K562 (cell line): ENCODE results near the gene FOXR1. TPM values are rescaled to one million over a fixed set of nuclear protein-coding genes. Genes with fewer than 3 reads are reported as not detected.
A peak's percentile ranks its signal among the peaks of the same experiment; 100 is the strongest.

Source experiments
- AFF4 ChIP-seq: sonication (generic); formaldehyde crosslinking; IDR thresholded peaks from 2 replicates; pipeline ENCODE4 v1.8.0; 2023; ENCODE audit warnings: mild to moderate bottlenecking, missing genetic modification reagents
- BDP1 ChIP-seq: IDR thresholded peaks from 3 replicates; pipeline ENCODE4 v1.6.1; 2011; ENCODE audit not compliant: insufficient read length, insufficient read depth
- CXXC5 ChIP-seq: fragments of 250-450 bp; sonication (Bioruptor Pico); IDR thresholded peaks from 2 replicates; pipeline ENCODE4 v1.8.0; 2022; ENCODE audit warnings: inconsistent platforms, mild to moderate bottlenecking, moderate library complexity
- HDGF ChIP-seq: fragments of 450-650 bp; IDR thresholded peaks from 2 replicates; pipeline ENCODE4 v1.6.1; 2016
- KLF6 ChIP-seq: fragments of 250-450 bp; sonication (Bioruptor Pico); IDR thresholded peaks from 2 replicates; pipeline ENCODE4 v1.4.0; 2020; ENCODE audit warnings: mild to moderate bottlenecking, moderate library complexity, borderline replicate concordance
- MTA1 ChIP-seq: fragments of 450-650 bp; IDR thresholded peaks from 2 replicates; pipeline ENCODE4 v1.6.1; 2017; ENCODE audit warnings: borderline replicate concordance
- NFYB ChIP-seq: IDR thresholded peaks from 2 replicates; pipeline ENCODE4 v1.6.1; 2011; ENCODE audit warnings: mild to moderate bottlenecking, moderate library complexity; ENCODE audit not compliant: insufficient read length; ENCODE audit errors: extremely low read depth
- NR2F6 ChIP-seq: fragments of 450-650 bp; formaldehyde crosslinking; IDR thresholded peaks from 2 replicates; pipeline ENCODE4 v1.4.0; 2020; ENCODE audit warnings: mild to moderate bottlenecking
- NR4A1 ChIP-seq, 2 experiments: fragments of 250-450 bp in 1 of 2; fragments of 450-650 bp in 1 of 2; sonication (Bioruptor Pico) in 1 of 2; IDR thresholded peaks; 2 replicates each; pipeline versions ENCODE4 v1.4.0 to v1.6.1; 2016 to 2020; ENCODE audit warnings: mild to moderate bottlenecking in 2 of 2, missing compliant biosample characterization in 1 of 2, missing genetic modification characterization in 1 of 2, moderate library complexity in 1 of 2
- SIX5 ChIP-seq, 2 experiments: IDR thresholded peaks; 2 replicates each; pipeline ENCODE4 v1.6.1; 2011; ENCODE audit warnings: low read length in 2 of 2, borderline replicate concordance in 1 of 2, low read depth in 1 of 2, mild to moderate bottlenecking in 1 of 2, moderate library complexity in 1 of 2; ENCODE audit not compliant: insufficient read depth in 1 of 2
- SMAD2 ChIP-seq: fragments of 150-350 bp; IDR thresholded peaks from 2 replicates; pipeline ENCODE4 v1.6.1; 2014; ENCODE audit warnings: low read depth, mild to moderate bottlenecking, low read length
- SP2 ChIP-seq: IDR thresholded peaks from 2 replicates; pipeline ENCODE4 v1.6.1; 2011; ENCODE audit warnings: mild to moderate bottlenecking, low read depth, low read length, moderate library complexity; ENCODE audit not compliant: poor library complexity, severe bottlenecking; ENCODE audit errors: extremely low read depth
- TAF7 ChIP-seq: fragments of 450-650 bp; IDR thresholded peaks from 2 replicates; pipeline ENCODE4 v1.6.1; 2016; ENCODE audit warnings: missing genetic modification characterization, missing compliant biosample characterization
- UBTF ChIP-seq, 2 experiments: IDR thresholded peaks; 2 replicates each; pipeline ENCODE4 v1.6.1; 2012; ENCODE audit warnings: improper control_type of control experiment in 2 of 2, low read depth in 2 of 2, low read length in 2 of 2, borderline replicate concordance in 1 of 2
- USF2 ChIP-seq: sonication (generic); formaldehyde crosslinking; IDR thresholded peaks from 2 replicates; pipeline ENCODE4 v1.5.0; 2020; ENCODE audit warnings: missing genetic modification reagents
- ZNF766 ChIP-seq: fragments of 200-800 bp; sonication (Bioruptor generic); conservative IDR thresholded peaks from 2 replicates; pipeline ENCODE4 v1.6.1; 2016; ENCODE audit warnings: missing genetic modification characterization, missing compliant biosample characterization
- polyA plus RNA-seq, 8 experiments: library from polyadenylated mRNA; depleted of rRNA in 4 of 8; stranded (reverse) in 5 of 8; unstranded in 3 of 8; fragments of >200 nt; fragmentation: Nextera tagmentation in 2 of 8; fragmentation: Illumina TruSeq in 1 of 8; extraction: Ambion mirVana in 2 of 8; extraction: Trizol in 1 of 8; gene quantifications; 2 replicates each; pipeline versions ENCODE4 v1.2.1 to v1.2.3, GENCODE V29; 2011 to 2014; ENCODE audit warnings: inconsistent platforms in 1 of 8, missing spikeins in 1 of 8
- total RNA-seq, 7 experiments: library from RNA; depleted of rRNA in 6 of 7; stranded (reverse); fragments of >200 nt in 6 of 7; fragmentation: Illumina TruSeq in 2 of 7; extraction: Trizol in 2 of 7; gene quantifications; 2 replicates each; pipeline versions ENCODE4 v1.2.1 to v1.2.3, GENCODE V29; 2011 to 2021; ENCODE audit warnings: low replicate concordance in 1 of 7

The FOXR1 gene
- total and polyA plus RNA-seq, 9 of the 15 experiments (the other 6 are each of a cell fraction or from before 2014, with no cell fraction given) = not detected

GRCh38 chr11:118980191-118980881 lies 8.8 kb downstream of the FOXR1 start (continued):
- TF ChIP-seq UBTF (IDR thresholded peaks at IDR 0.05; ENCODE audit: borderline replicate concordance in 1 of 2, low read depth in 2 of 2, low read length in 2 of 2) (peak; percentile 67 to 91; a peak in 2 of 4 replicates), NR2F6 (CRISPR knock-in tag) (no peak), KLF6 (CRISPR knock-in tag) (peak; percentile 11; the same call in 1 of the 2 replicates), AFF4 (CRISPR knock-in tag) (no peak), SMAD2 (no peak), NFYB (no peak), NR4A1 (CRISPR knock-in tag; IDR thresholded peaks at IDR 0.05) (0 out of 2 replicates have a peak, but pooled peaks have one; percentile 25), NR4A1 (tag; IDR thresholded peaks at IDR 0.05) (peak; percentile 73; the same call in 1 of the 2 replicates), HDGF (no peak), ZNF766 (no peak), SP2 (no peak), CXXC5 (peak; percentile 74), BDP1 (no peak), SIX5 (IDR thresholded peaks at IDR 0.05; ENCODE audit: borderline replicate concordance in 1 of 2, insufficient read depth in 1 of 2, low read depth in 1 of 2, low read length in 2 of 2) (no peak), USF2 (CRISPR knock-in tag) (peak; percentile 56; the same call in 1 of the 2 replicates), TAF7 (tag) (no peak), MTA1 (no peak)
